Measurements from ENCODE around the gene PRPF6.

DNA sequence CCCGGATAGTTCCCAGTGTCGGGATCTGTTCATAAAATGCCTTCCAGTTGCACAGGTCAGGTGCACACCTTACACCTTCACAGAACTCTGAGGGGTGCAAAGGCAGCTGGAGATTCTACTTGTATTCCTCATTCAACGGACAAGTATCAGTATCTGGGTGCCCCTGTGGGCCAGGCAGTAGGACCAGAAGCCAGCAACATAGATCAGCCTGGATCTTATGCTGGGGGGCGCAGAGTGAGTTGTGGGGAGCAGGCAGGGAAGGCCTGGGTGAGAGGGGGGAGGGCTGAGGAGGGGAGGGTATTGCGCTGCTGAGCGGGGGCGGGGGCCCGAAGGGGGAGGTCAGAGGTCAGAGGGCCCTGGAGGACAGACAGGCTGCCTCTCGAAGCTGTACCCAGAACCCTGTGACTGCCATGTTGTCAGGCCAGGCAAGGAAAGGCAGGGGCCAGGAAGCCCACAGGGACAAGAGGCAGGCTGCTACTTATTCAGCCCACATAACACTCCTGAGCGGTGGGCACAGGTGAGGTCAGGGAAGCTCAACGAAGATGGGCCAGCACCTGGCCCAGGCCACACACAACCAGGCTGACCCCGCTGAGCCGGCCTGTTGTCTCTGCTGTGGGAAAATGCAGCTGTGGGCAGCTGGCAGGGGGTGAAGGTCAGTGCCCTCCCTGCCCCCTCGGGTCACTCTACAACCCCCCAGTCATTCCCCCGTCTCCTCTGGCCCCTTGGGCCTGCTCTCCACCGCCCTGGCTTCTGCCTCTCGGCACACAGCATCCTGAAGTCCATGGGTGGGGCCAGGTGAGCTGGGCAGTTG lies 100.1 kb downstream of the PRPF6 start:
- TF ChIP-seq, protein P1, sequence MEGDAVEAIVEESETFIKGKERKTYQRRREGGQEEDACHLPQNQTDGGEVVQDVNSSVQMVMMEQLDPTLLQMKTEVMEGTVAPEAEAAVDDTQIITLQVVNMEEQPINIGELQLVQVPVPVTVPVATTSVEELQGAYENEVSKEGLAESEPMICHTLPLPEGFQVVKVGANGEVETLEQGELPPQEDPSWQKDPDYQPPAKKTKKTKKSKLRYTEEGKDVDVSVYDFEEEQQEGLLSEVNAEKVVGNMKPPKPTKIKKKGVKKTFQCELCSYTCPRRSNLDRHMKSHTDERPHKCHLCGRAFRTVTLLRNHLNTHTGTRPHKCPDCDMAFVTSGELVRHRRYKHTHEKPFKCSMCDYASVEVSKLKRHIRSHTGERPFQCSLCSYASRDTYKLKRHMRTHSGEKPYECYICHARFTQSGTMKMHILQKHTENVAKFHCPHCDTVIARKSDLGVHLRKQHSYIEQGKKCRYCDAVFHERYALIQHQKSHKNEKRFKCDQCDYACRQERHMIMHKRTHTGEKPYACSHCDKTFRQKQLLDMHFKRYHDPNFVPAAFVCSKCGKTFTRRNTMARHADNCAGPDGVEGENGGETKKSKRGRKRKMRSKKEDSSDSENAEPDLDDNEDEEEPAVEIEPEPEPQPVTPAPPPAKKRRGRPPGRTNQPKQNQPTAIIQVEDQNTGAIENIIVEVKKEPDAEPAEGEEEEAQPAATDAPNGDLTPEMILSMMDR (IDR thresholded peaks at IDR 0.05; ENCODE audit: low read depth, low read length, poor library complexity, severe bottlenecking), result no peak
- no peak for TF ChIP-seq EZH2phosphoT487 (IDR thresholded peaks at IDR 0.05; ENCODE audit: borderline replicate concordance, low read length)
